Fibroblast of lung (primary cell): ENCODE data around the gene MRPL45.
"Not testable (repeated sequence)": the region's sequence is repeated elsewhere in the genome, so short reads cannot be mapped to it uniquely, and the experiment has no call there.

Experiments used
- CTCF ChIP-seq, 2 donors: IDR thresholded peaks in 1 of 2; conservative IDR thresholded peaks in 1 of 2; 1 replicate in 1 of 2; 2 replicates in 1 of 2; pipeline ENCODE4 v1.5.1; 2011 to 2012; ENCODE audit warnings: low read length in 2 of 2, control low read depth in 1 of 2, inconsistent platforms in 1 of 2, low read depth in 1 of 2, mild to moderate bottlenecking in 1 of 2
- EZH2 ChIP-seq: IDR thresholded peaks from 2 replicates; pipeline ENCODE4 v1.5.1; 2012; ENCODE audit warnings: low read length, control low read depth, mild to moderate bottlenecking; ENCODE audit errors: missing control alignments

- not testable (repeated sequence) for TF ChIP-seq CTCF (conservative IDR thresholded peaks at IDR 0.05 in 1 of 2, IDR thresholded peaks at IDR 0.05 in 1 of 2; ENCODE audit: low read depth in 1 of 2, low read length in 2 of 2); EZH2
Observed at GRCh38 chr17:38286501-38287091, 10.4 kb upstream of the MRPL45 start.
